MCF 10A (cell line): ENCODE results near the gene ART4. TPM values are rescaled to one million over a fixed set of nuclear protein-coding genes. Genes with fewer than 3 reads are reported as not detected.

Experiments used
- BruUV-seq: library from RNA; stranded (reverse); fragments of 400-500 nt; replicated peaks from 2 replicates; lab custom pipeline; 2021; lab: Mats Ljungman, UMichigan
- CTCF ChIA-PET: fragments of 300-600 bp; sonication (Branson Sonifier 250); formaldehyde crosslinking; extraction: SDS; loops from one replicate; lab custom pipeline; 2021; ENCODE audit warnings: antibody characterized with exemption, inconsistent platforms; lab: Yijun Ruan, JAX
- POLR2A ChIA-PET: fragments of 300-600, 350-650 bp; sonication (Branson Sonifier 250); formaldehyde crosslinking; extraction: SDS; loops from one replicate; lab custom pipeline; 2020; ENCODE audit warnings: antibody characterized with exemption, inconsistent platforms; lab: Yijun Ruan, JAX
- DNase-seq: peaks from one replicate; pipeline ENCODE4 v3.0.0-alpha.2; 2018; ENCODE audit not compliant: unreplicated experiment
- H3K27ac Mint-ChIP-seq: one replicate; pipeline ENCODE4 v1.8.0; 2022; ENCODE audit warnings: mild to moderate bottlenecking, low read depth, mixed read lengths; ENCODE audit not compliant: unreplicated experiment
- H3K27me3 Mint-ChIP-seq: one replicate; pipeline ENCODE4 v1.8.0; 2022; ENCODE audit warnings: mixed read lengths; ENCODE audit not compliant: insufficient read depth, unreplicated experiment
- H3K36me3 Mint-ChIP-seq: one replicate; pipeline ENCODE4 v1.8.0; 2022; ENCODE audit warnings: mild to moderate bottlenecking, moderate library complexity, mixed read lengths; ENCODE audit not compliant: insufficient read depth, unreplicated experiment
- H3K4me1 Mint-ChIP-seq: one replicate; pipeline ENCODE4 v1.8.0; 2022; ENCODE audit warnings: mixed read lengths; ENCODE audit not compliant: insufficient read depth, unreplicated experiment
- H3K4me3 Mint-ChIP-seq: one replicate; pipeline ENCODE4 v1.8.0; 2022; ENCODE audit warnings: mild to moderate bottlenecking, moderate library complexity, mixed read lengths; ENCODE audit not compliant: unreplicated experiment
- H3K9me3 Mint-ChIP-seq: one replicate; pipeline ENCODE4 v1.8.0; 2022; ENCODE audit warnings: mixed read lengths; ENCODE audit not compliant: unreplicated experiment
- CTCF ChIP-seq: fragments of 200-600 bp; IDR thresholded peaks from one replicate; pipeline ENCODE4 v1.8.0; 2022; ENCODE audit warnings: antibody characterized with exemption, mild to moderate bottlenecking; ENCODE audit not compliant: unreplicated experiment
- intact Hi-C: fragments of 100-400 bp; cut with micrococcal nuclease; formaldehyde crosslinking; loops from 2 replicates; pipeline ENCODE4 v1.14.1; 2022
- total RNA-seq: library from RNA; stranded (reverse); gene quantifications from 2 replicates; pipeline ENCODE4 v1.2.3, GENCODE V29; 2022

Gene ART4
- total RNA-seq, 1 experiment from 2014 or later, result not detected

- intact Hi-C loops, result loop anchor here (2.0 kb wide), 1 partner anchor 22 kb away; the partner anchor contains the start of genes C12orf60 and WBP11
- ChIA-PET CTCF (interaction anchor here (0.6 to 1.7 kb wide), 5 partner anchors 12 to 196 kb away, joined by 3 to 5 read pairs (median 3); no protein-coding TSS in a partner anchor), POLR2A (interaction anchor here (0.5 to 3.1 kb wide), 9 partner anchors 9 to 395 kb away, joined by 3 to 19 read pairs (median 6); partner anchors contain the start of genes C12orf60 and WBP11)
- Mint-ChIP-seq H3K9me3 (no peaks in the 10 kb centered on the region), H3K27me3 (no peaks in the 10 kb centered on the region), H3K36me3 (no peaks in the 10 kb centered on the region), H3K4me3 (no peak overlapping the region), H3K4me1 (peaks cover 19% of the 10 kb centered on the region), H3K27ac (peak overlapping the region; percentile 67)
- DNase-seq, result no peak
- no peak for TF ChIP-seq CTCF
- no TSS peak for BruUV-seq
These were observed 18.1 kb downstream of the ART4 start for GRCh38 chr12:14825256-14825655.

- no TSS peak for BruUV-seq
- Mint-ChIP-seq H3K4me3 (no peak overlapping the region), H3K9me3 (no peaks in the 10 kb centered on the region), H3K27me3 (no peaks in the 10 kb centered on the region), H3K4me1 (peaks cover 19% of the 10 kb centered on the region), H3K36me3 (no peaks in the 10 kb centered on the region), H3K27ac (peak overlapping the region; percentile 67)
- ChIA-PET POLR2A (interaction anchor here (0.6 to 3.1 kb wide), 6 partner anchors 10 to 396 kb away, joined by 3 to 19 read pairs (median 8); partner anchors contain the start of genes C12orf60 and WBP11), CTCF (interaction anchor here (0.7 to 1.5 kb wide), 2 partner anchors 13 kb away, joined by 3 to 4 read pairs; no protein-coding TSS in a partner anchor)
- DNase-seq, result no peak
- intact Hi-C loops, result loop anchor here (2.0 kb wide), 1 partner anchor 21 kb away; the partner anchor contains the start of genes C12orf60 and WBP11
- no peak for TF ChIP-seq CTCF
These were observed 19.2 kb downstream of the ART4 start for GRCh38 chr12:14824012-14824634.

- intact Hi-C loops, result no loop called here
- no peaks in the 10 kb centered on the region for H3K9me3 Mint-ChIP-seq
- BruUV-seq, result no TSS peak
- ChIA-PET CTCF (interaction anchor here (0.6 to 1.3 kb wide), 2 partner anchors 170 to 182 kb away, joined by 3 to 12 read pairs; no protein-coding TSS in a partner anchor), POLR2A (interaction anchor here (0.8 to 2.4 kb wide), 5 partner anchors 11 to 42 kb away, joined by 3 to 9 read pairs (median 4); partner anchors contain the start of genes C12orf60 and WBP11)
- H3K4me1 Mint-ChIP-seq, result peaks cover 6% of the 10 kb centered on the region
- no peaks in the 10 kb centered on the region for H3K36me3 Mint-ChIP-seq
- peak within 1 kb of the TSS; percentile 60 for H3K4me3 Mint-ChIP-seq
- H3K27me3 Mint-ChIP-seq, result no peaks in the 10 kb centered on the region
- TF ChIP-seq CTCF, result no peak
- no peak for DNase-seq
- peak within 1 kb of the TSS; percentile 11 for H3K27ac Mint-ChIP-seq
These were observed 29.3 kb downstream of the ART4 start, which contains the start of gene SMCO3 for GRCh38 chr12:14814014-14814413. SMCO3 (minus strand) TSS chr12:14814182; CDS start chr12:14806680, 7,502 bp downstream.

- Mint-ChIP-seq H3K27me3 (no peaks in the 10 kb centered on the region), H3K36me3 (peaks cover 6% of the 10 kb centered on the region), H3K27ac (no peak overlapping the region), H3K4me1 (peaks cover 6% of the 10 kb centered on the region), H3K4me3 (no peak overlapping the region), H3K9me3 (no peaks in the 10 kb centered on the region)
- CTCF ChIA-PET, result interaction anchor here (0.6 to 5.3 kb wide), 30 partner anchors 11 to 625 kb away, joined by 3 to 84 read pairs (median 6); partner anchors contain the start of genes ART4 and RERG
- POLR2A ChIA-PET, result interaction anchor here (0.9 to 2.6 kb wide), 10 partner anchors 8 to 410 kb away, joined by 3 to 22 read pairs (median 4); partner anchors contain the start of genes C12orf60, RERG and WBP11
- no peak for TF ChIP-seq CTCF
- intact Hi-C loops, result loop anchor here (1.0 kb wide), 2 partner anchors 34 to 184 kb away; no protein-coding TSS in a partner anchor
- no peak for DNase-seq
- BruUV-seq, result no TSS peak
These were observed 31.8 kb downstream of the ART4 start for GRCh38 chr12:14811486-14811885.
